ENCODE measurements around the gene DKC1.

DKC1 gene

DNA sequence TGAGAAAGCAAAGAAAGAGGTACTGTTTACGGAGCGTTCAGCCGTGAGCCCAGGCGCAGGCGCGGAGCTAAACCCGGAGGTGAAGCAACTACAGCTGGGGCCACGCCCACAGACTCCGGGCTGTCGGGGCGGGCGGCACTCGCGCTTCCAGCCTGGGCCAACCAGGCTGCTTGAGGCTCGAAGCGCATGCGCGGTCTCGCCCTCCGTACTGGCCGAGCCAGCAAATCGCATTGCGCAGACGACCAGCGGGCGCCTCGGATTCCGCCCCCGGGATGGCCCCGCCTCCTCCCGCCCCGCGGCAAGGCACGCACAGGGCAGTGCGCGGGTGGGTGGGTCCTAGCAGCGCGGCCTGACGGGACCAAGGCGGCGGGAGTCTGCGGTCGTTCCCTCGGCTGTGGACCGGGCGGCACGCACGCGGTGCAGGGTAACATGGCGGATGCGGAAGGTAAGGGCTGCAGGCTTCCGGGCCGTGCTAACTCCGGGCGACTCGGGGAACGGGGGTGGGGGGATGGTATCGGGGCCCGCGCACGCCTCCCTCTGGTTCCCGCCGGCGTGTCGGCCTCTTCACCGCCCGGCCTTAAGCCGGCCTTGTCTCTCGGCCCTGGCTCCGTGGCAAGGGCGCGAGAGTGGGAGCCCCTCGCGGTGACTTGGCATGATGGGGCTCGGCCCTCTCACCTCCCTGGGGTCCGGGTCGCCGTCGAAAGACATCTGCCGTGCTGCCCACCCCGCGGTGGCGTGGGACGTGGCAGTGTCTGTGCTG lies at the start of gene DKC1:
TSS of gene DKC1 (plus strand) at position 328 of the 760 bp plus-strand sequence. CDS start at position 430, 102 bp downstream.
- H3K27me3 Mint-ChIP-seq, result no peaks in the 10 kb centered on the region
- H3K36me3 Mint-ChIP-seq (ENCODE audit: low read depth), result peaks cover 31% of the 10 kb centered on the region
- H3K4me1 Mint-ChIP-seq (ENCODE audit: low read depth), result peaks cover 9% of the 10 kb centered on the region
- no peaks in the 10 kb centered on the region for H3K9me3 Mint-ChIP-seq
- H3K4me3 Mint-ChIP-seq, result peak within 1 kb of the TSS; percentile 84
- intact Hi-C loops (cut with micrococcal nuclease), result loop anchor here (1.0 kb wide), 1 partner anchor 12 kb away; no protein-coding TSS in a partner anchor
- peak within 1 kb of the TSS; percentile 89 for H3K27ac Mint-ChIP-seq

DNA sequence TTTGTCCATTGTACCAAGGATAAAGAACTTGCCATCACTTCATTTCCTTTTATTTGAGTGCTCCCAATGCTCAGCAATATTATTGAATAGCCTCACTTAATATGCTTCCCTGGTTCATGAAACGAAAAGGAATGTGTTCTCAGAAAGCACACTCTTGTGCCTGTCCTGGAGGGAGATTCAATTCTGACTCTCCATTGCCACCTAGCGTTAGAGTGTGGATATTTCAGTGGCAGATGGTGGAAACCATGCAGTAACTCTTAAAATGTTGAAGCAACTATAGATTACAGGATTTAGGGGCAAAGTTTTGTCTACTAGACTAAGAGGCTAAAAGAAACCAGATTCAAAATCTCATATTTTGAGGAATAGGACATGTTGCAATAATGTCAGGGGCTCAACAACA lies 47.7 kb upstream of the DKC1 start:
- peaks cover 56% of the 10 kb centered on the region for H3K36me3 Mint-ChIP-seq (ENCODE audit: low read depth)
- H3K4me1 Mint-ChIP-seq (ENCODE audit: low read depth), result peaks cover 58% of the 10 kb centered on the region
- no peaks in the 10 kb centered on the region for H3K9me3 Mint-ChIP-seq
- H3K27me3 Mint-ChIP-seq, result no peaks in the 10 kb centered on the region
- intact Hi-C loops (cut with micrococcal nuclease), result loop anchor here (5.0 kb wide), 1 partner anchor 32 kb away; no protein-coding TSS in a partner anchor
- H3K27ac Mint-ChIP-seq, result no peak overlapping the region
- no peak overlapping the region for H3K4me3 Mint-ChIP-seq

DNA sequence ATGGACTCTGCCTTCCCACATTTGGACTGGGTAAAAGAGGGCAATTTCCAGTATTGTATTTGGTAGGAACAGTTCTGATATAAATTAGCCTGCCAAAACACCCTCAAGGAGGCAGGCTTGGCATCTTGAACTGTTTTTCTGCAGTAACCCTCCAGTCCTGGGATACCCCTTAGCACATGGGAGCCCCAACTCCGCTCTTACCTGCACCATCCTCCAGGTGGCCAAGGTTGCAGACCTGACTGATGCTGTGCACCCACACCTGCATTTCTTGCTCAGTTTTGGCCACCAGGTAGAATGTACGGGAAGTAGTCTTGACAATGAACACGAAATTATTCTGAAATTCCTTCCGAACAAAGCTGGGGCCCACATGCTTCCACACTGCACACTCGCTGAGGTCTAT lies 46.8 kb upstream of the DKC1 start:
- no peaks in the 10 kb centered on the region for H3K27me3 Mint-ChIP-seq

DNA sequence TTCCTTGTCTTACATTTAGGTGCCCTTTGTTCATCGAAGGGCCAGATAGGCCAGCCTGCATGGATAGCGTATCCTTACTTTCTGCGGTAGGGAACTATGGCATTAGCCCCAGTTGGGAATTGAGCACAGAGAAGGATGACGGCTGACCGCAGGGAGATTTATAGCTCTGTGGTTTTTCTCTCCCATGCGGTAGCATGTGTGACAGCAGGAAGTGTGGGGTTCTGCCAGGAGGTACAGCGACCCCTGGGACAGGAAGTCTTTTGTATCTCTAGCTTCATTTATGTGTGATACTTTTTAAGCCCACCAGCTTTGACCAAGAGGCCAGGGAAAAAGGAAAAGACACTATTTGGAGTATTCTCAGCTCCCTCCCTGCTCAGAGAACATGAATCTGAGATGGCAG lies 44.8 kb upstream of the DKC1 start:
- H3K4me3 Mint-ChIP-seq, result peak overlapping the region; percentile 40
- H3K36me3 Mint-ChIP-seq (ENCODE audit: low read depth), result peaks cover 44% of the 10 kb centered on the region
- H3K27me3 Mint-ChIP-seq, result no peaks in the 10 kb centered on the region
- peaks cover 43% of the 10 kb centered on the region for H3K4me1 Mint-ChIP-seq (ENCODE audit: low read depth)
- no peaks in the 10 kb centered on the region for H3K9me3 Mint-ChIP-seq
- peak overlapping the region; percentile 88 for H3K27ac Mint-ChIP-seq
- intact Hi-C loops (cut with micrococcal nuclease), result no loop called here

More for the DNA sequence above, 46.8 kb upstream of the DKC1 start:
- no peak overlapping the region for H3K4me3 Mint-ChIP-seq
- H3K27ac Mint-ChIP-seq, result no peak overlapping the region
- peaks cover 49% of the 10 kb centered on the region for H3K36me3 Mint-ChIP-seq (ENCODE audit: low read depth)
- intact Hi-C loops (cut with micrococcal nuclease), result no loop called here
- H3K4me1 Mint-ChIP-seq (ENCODE audit: low read depth), result peaks cover 57% of the 10 kb centered on the region
- H3K9me3 Mint-ChIP-seq, result no peaks in the 10 kb centered on the region

DNA sequence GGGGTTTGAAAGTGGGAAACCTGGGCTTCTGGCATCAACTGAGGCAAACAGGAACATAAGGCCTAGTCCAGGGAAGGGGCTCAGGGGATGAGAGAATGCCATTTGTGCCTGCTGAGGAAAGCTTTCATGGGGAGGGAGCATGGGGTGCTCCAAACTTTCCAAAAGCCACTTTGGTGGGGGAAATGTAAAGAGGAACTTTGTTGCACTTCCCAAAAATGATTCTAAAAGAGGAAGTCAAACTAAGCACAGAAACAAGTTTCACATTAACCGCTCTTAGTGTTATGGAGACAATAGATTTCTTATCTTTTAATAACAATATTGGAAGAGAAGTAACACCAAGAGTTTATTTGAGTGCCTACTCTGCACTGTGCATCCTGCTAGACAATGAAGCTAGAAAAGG lies 44.0 kb upstream of the DKC1 start:
- Mint-ChIP-seq H3K36me3 (ENCODE audit: low read depth) (peaks cover 44% of the 10 kb centered on the region), H3K4me1 (ENCODE audit: low read depth) (peaks cover 45% of the 10 kb centered on the region), H3K27me3 (no peaks in the 10 kb centered on the region), H3K4me3 (peak overlapping the region; percentile 67), H3K27ac (peak overlapping the region; percentile 88), H3K9me3 (no peaks in the 10 kb centered on the region)
- intact Hi-C loops (cut with micrococcal nuclease), result no loop called here

DNA sequence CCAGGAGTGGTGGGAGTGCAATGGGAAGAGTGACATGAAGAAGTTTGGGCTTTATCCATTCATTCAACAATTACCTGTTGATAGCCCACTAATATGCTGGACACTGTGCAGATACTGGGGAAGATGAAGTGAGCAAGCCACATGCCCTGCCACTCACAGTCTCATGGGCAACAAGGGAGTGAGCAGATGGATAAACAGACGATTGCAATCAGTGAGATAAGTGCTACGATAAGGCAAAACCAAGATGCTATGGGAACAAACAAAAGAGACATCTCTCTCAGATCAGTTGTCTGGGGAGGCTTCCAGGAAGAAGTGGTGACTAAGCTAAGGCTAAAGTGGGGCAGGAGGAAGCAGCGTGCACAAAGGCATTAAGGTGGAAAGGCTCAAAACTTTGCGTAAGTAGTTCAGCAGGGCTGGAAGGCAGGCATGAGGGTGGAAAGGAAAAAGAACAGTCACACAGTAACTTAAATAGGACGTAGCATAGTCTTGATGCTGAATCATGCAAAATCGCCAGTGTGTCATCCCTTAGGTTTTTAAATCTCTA lies 43.5 kb upstream of the DKC1 start:
- Mint-ChIP-seq H3K27me3 (no peaks in the 10 kb centered on the region), H3K9me3 (no peaks in the 10 kb centered on the region), H3K4me3 (peak overlapping the region; percentile 67), H3K36me3 (ENCODE audit: low read depth) (peaks cover 44% of the 10 kb centered on the region), H3K4me1 (ENCODE audit: low read depth) (peaks cover 48% of the 10 kb centered on the region), H3K27ac (peak overlapping the region; percentile 88)
- intact Hi-C loops (cut with micrococcal nuclease), result no loop called here

DNA sequence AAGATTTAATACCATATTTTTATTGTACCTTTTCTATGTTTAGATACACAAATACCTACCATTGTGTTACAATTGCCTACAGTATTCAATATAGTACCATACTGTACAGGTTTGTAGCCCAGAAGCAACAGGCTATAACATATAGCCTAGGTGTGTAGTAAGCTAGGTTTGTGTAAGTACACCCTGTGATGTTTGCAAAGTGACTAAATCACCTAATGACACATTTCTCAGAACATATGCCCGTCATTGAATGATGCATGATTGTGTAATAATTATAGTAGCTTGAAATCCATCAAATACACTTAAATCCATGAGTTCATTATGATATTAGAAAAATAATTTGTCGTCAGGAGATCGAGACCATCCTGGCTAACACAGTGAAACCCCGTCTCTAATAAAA lies 42.6 kb upstream of the DKC1 start:
- no peak overlapping the region for H3K4me3 Mint-ChIP-seq
- intact Hi-C loops (cut with micrococcal nuclease), result no loop called here
- H3K27ac Mint-ChIP-seq, result no peak overlapping the region
- peaks cover 55% of the 10 kb centered on the region for H3K4me1 Mint-ChIP-seq (ENCODE audit: low read depth)
- no peaks in the 10 kb centered on the region for H3K9me3 Mint-ChIP-seq
- H3K27me3 Mint-ChIP-seq, result no peaks in the 10 kb centered on the region
- H3K36me3 Mint-ChIP-seq (ENCODE audit: low read depth), result peaks cover 36% of the 10 kb centered on the region

DNA sequence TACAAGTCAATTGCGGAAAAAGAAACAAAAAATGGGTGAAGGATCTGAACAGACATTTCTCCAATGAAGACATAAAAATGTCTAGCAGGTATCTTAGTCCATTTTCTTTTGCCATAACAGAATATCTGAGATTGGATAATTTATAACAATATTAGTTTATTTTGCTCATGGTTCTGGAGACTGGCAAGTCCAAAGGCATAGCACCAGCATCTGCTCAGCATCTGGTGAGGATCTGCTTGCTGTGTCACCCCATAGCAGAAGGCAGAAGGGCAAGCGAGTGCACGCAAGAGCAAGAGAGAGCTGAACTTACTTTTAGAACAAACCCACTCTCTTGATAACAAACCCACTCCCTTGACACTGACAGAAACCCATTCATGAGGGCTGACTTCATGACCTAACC lies 41.5 kb upstream of the DKC1 start:
- Mint-ChIP-seq H3K4me1 (ENCODE audit: low read depth) (peaks cover 62% of the 10 kb centered on the region), H3K27ac (no peak overlapping the region), H3K36me3 (ENCODE audit: low read depth) (peaks cover 29% of the 10 kb centered on the region), H3K4me3 (no peak overlapping the region), H3K27me3 (no peaks in the 10 kb centered on the region), H3K9me3 (no peaks in the 10 kb centered on the region)
- intact Hi-C loops (cut with micrococcal nuclease), result no loop called here

DNA sequence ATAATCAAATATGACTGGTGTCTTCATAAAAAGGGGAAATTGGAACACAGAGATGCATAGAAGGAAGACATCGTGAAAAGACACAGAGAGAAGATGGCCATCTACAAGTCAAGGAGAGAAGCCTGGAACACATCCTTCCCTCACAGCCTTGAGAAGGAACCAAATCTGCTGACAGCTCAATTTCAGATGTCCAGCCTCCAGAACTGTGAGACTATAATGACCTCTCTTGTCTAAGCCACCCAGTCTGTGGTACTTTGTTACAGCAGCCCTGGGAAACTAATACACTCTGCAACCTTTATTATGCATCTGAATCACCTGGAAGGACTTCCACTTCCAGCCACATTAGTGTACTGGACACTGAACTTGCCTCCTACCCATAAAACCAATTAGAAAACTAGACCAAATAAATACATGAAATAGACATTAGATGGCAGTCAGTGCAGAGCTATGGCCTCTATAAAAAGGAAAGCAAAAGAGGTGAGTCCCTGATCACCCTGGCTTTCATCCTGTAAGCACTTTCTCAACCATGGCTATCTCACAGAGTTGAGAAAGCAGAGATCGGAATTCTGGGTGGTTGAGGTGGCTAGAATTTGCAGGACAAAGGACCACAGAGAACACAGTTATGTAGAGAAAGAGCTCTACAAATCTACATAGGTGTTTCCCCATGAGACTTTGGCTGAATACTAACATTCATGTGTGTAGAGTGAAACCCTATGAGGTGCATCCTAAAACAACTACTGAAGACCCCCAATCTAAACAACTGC lies 37.5 kb upstream of the DKC1 start:
- H3K27ac Mint-ChIP-seq, result peak overlapping the region; percentile 63
- peaks cover 65% of the 10 kb centered on the region for H3K4me1 Mint-ChIP-seq (ENCODE audit: low read depth)
- H3K9me3 Mint-ChIP-seq, result no peaks in the 10 kb centered on the region
- peaks cover 45% of the 10 kb centered on the region for H3K36me3 Mint-ChIP-seq (ENCODE audit: low read depth)
- intact Hi-C loops (cut with micrococcal nuclease), result no loop called here
- H3K4me3 Mint-ChIP-seq, result no peak overlapping the region
- no peaks in the 10 kb centered on the region for H3K27me3 Mint-ChIP-seq

DNA sequence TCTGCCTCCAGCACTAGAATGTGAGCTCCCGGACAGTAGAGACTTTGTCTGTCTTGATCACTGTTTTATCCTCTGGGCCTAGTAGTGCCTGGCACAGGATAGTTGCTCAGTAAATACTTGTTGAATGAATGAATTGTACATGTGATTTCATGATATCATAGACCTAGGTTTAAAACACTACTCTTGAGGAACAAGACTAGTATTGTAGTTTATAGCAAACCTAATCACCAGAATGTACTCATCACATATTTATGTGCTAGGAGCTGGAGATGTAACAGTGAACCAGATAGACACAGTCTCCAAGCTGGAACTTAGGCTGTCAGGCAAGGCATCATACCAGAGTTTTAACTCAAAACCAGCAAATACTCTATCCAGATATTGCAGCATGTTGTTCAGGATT lies 35.2 kb upstream of the DKC1 start:
- H3K4me3 Mint-ChIP-seq, result no peak overlapping the region
- peaks cover 37% of the 10 kb centered on the region for H3K36me3 Mint-ChIP-seq (ENCODE audit: low read depth)
- H3K27me3 Mint-ChIP-seq, result no peaks in the 10 kb centered on the region
- peaks cover 88% of the 10 kb centered on the region for H3K4me1 Mint-ChIP-seq (ENCODE audit: low read depth)
- H3K9me3 Mint-ChIP-seq, result no peaks in the 10 kb centered on the region
- peak overlapping the region; percentile 10 for H3K27ac Mint-ChIP-seq
- intact Hi-C loops (cut with micrococcal nuclease), result no loop called here

DNA sequence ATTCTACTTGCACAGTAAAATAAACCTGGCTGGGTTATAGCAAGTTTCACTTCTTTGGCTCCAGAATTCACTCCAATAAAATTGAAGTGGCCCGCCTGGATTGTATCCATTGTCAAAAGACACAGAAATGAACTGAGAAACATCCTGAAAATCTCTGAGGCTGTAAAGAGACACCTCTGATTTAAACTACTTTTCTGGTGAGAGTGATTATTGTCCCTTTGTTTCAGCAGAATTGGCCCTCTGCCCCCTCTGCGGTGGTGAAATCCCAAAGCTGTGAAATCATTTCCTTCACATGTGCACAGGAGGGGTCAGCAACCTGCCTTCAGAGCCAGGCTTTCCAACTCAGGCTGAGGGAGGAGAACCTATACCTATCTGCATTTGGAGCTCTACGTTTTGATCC lies 34.8 kb upstream of the DKC1 start:
- no peak overlapping the region for H3K4me3 Mint-ChIP-seq
- peaks cover 36% of the 10 kb centered on the region for H3K36me3 Mint-ChIP-seq (ENCODE audit: low read depth)
- no peaks in the 10 kb centered on the region for H3K9me3 Mint-ChIP-seq
- no peak overlapping the region for H3K27ac Mint-ChIP-seq
- H3K4me1 Mint-ChIP-seq (ENCODE audit: low read depth), result peaks cover 92% of the 10 kb centered on the region
- intact Hi-C loops (cut with micrococcal nuclease), result no loop called here
- H3K27me3 Mint-ChIP-seq, result no peaks in the 10 kb centered on the region

DNA sequence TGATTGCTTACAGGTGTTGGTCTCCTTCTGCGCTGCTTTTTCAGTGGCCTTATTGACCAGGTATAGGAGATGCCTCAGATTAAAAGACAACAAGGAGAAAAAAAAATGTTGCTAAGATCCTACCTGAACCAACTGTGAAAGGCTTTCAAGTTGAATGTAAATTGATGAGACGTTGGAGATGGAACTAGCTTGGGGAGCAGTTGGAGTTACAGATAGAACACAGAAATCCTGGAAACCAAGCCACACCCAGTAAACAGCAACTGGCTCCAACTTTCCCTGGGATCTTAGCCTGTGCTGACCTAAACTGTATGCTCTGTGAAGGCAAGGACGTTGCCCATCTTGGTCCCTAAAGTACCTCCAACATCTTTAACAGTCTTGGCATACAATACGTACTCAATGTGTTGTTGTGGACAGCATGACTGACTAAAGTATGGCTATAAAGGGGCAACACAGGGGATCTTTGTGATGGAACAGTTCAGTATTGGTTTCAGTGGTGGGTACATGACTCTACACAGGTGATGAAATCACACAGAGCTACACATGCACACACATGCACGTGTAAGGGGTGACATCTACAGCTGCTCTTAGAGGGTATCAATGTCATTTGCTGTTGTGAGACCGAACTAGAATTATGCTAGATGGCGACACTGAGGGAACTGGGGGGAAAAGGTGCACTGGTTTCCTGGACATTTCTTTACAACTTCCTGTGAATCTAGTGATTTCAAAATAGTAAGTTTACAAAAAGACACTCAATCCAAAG lies 34.1 kb upstream of the DKC1 start:
- intact Hi-C loops (cut with micrococcal nuclease), result no loop called here
- no peaks in the 10 kb centered on the region for H3K9me3 Mint-ChIP-seq
- H3K36me3 Mint-ChIP-seq (ENCODE audit: low read depth), result peaks cover 29% of the 10 kb centered on the region
- peaks cover 91% of the 10 kb centered on the region for H3K4me1 Mint-ChIP-seq (ENCODE audit: low read depth)
- no peak overlapping the region for H3K4me3 Mint-ChIP-seq
- H3K27ac Mint-ChIP-seq, result no peak overlapping the region
- no peaks in the 10 kb centered on the region for H3K27me3 Mint-ChIP-seq

DNA sequence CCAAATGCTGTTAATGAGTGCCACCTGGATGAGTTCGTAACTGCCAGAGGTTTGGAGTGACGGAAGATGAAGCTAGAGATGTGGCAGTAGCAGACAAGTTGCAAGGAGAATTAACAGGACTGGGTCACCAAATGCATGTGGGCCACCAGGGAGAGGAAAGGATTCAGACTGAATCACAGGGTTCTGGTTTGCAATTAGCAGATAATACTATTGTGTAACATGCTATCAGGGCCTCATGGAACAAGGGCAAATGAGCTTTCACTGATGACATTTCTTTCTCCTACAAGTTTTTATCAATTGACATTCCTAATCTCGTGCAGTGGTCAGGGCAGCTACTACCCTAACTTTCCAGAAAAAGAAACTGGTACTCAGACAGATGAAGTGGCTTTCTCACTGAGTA lies 33.2 kb upstream of the DKC1 start:
- Mint-ChIP-seq H3K9me3 (no peaks in the 10 kb centered on the region), H3K4me3 (no peak overlapping the region), H3K36me3 (ENCODE audit: low read depth) (peaks cover 29% of the 10 kb centered on the region), H3K27me3 (no peaks in the 10 kb centered on the region), H3K27ac (no peak overlapping the region), H3K4me1 (ENCODE audit: low read depth) (peaks cover 89% of the 10 kb centered on the region)
- intact Hi-C loops (cut with micrococcal nuclease), result no loop called here
